NCI-H2227 (cell line): ENCODE results near the gene VWA5B1.

Experiments used
- DNase-seq: peaks from one replicate; lab custom pipeline; 2025; ENCODE audit not compliant: unreplicated experiment; lab: John Stamatoyannopoulos, UW

The VWA5B1 gene

GRCh38 chr1:20322081-20322824 lies 31.6 kb downstream of the VWA5B1 start:
- no peak for DNase-seq

- DNase-seq, result no peak
These were observed 32.3 kb downstream of the VWA5B1 start for GRCh38 chr1:20322825-20323612.

- DNase-seq, result no peak
These were observed 32.9 kb downstream of the VWA5B1 start for GRCh38 chr1:20323613-20323920.

GRCh38 chr1:20324704-20325406 lies 34.2 kb downstream of the VWA5B1 start:
- no peak for DNase-seq

GRCh38 chr1:20325407-20325843 lies 34.8 kb downstream of the VWA5B1 start:
- DNase-seq, result no peak

- DNase-seq, result no peak
These were observed 35.3 kb downstream of the VWA5B1 start for GRCh38 chr1:20325844-20326420.

- no peak for DNase-seq
These were observed 36.8 kb downstream of the VWA5B1 start for GRCh38 chr1:20327467-20327866.

GRCh38 chr1:20328201-20328600 lies 37.5 kb downstream of the VWA5B1 start:
- DNase-seq, result no peak

- DNase-seq, result no peak
These were observed 39.3 kb downstream of the VWA5B1 start for GRCh38 chr1:20329793-20330542.

- no peak for DNase-seq
These were observed 43.4 kb downstream of the VWA5B1 start for GRCh38 chr1:20334103-20334502.

- no peak for DNase-seq
These were observed 45.5 kb downstream of the VWA5B1 start for GRCh38 chr1:20336105-20336605.

GRCh38 chr1:20337581-20337980 lies 46.9 kb downstream of the VWA5B1 start:
- no peak for DNase-seq

GRCh38 chr1:20339811-20340457 lies 49.3 kb downstream of the VWA5B1 start:
- DNase-seq, result peak; percentile 93

GRCh38 chr1:20342294-20343148 lies 51.8 kb downstream of the VWA5B1 start:
- DNase-seq, result no peak

GRCh38 chr1:20343149-20343937 lies 52.7 kb downstream of the VWA5B1 start:
- DNase-seq, result no peak

- DNase-seq, result no peak
These were observed 53.2 kb downstream of the VWA5B1 start for GRCh38 chr1:20343938-20344302.

- no peak for DNase-seq
These were observed 54.1 kb downstream of the VWA5B1 start for GRCh38 chr1:20344738-20345137.

GRCh38 chr1:20345419-20345818 lies 54.7 kb downstream of the VWA5B1 start:
- DNase-seq, result no peak
